Measurements from ENCODE around the gene TMED8.
A peak's percentile ranks its signal among the peaks of the same experiment; 100 is the strongest.
"Not testable (repeated sequence)": the region's sequence is repeated elsewhere in the genome, so short reads cannot be mapped to it uniquely, and the experiment has no call there.

The TMED8 gene, protein sequence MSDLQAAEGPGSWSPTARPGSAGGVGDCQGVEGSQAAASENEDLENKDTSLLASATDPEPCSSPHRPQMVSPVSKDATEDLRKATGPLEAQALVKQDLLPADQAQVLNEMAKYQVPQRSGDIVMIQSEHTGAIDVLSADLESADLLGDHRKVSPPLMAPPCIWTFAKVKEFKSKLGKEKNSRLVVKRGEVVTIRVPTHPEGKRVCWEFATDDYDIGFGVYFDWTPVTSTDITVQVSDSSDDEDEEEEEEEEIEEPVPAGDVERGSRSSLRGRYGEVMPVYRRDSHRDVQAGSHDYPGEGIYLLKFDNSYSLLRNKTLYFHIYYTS

GRCh38 chr14:77376771-77377501 is at the start of gene TMED8, which contains the start of gene SAMD15:
TMED8 (minus strand) TSS chr14:77377094; CDS start chr14:77377053, 41 bp downstream.
SAMD15 (plus strand) TSS chr14:77377379; CDS start chr14:77377419, 40 bp downstream.
- no peak for DNase-seq

- DNase-seq: no peak
Measured at GRCh38 chr14:77426396-77426795, 49.5 kb upstream of the TMED8 start.

DNA sequence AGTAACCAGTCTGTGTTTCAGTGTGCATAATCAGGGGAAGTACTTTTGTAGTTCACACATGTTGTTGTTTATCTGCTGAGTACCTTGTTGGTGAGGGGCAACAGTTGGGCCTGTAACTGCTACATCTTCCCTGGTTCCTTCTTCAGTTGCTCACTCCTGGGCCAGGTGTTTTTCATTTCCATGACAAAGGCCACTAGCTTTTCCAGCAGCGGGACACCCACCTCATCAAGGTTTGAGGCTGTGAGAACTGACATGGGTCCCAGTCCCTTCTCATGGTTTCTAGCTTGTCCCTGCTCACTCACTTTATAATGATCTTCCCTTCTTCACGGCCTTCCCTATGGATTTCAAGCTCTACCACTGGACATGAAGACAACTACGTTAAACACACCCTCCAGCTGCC is 48.0 kb upstream of the TMED8 start:
- DNase-seq: no peak

GRCh38 chr14:77423423-77423822 is 46.5 kb upstream of the TMED8 start, which contains the start of gene NOXRED1:
NOXRED1 (minus strand) TSS chr14:77423523; CDS start chr14:77422889, 634 bp downstream.
- DNase-seq: no peak

GRCh38 chr14:77421201-77421600 is 44.3 kb upstream of the TMED8 start:
- DNase-seq: no peak

- DNase-seq: no peak
Measured at GRCh38 chr14:77416836-77417235, 39.9 kb upstream of the TMED8 start.

GRCh38 chr14:77416098-77416497 is 39.2 kb upstream of the TMED8 start:
- DNase-seq: not testable (repeated sequence)

DNA sequence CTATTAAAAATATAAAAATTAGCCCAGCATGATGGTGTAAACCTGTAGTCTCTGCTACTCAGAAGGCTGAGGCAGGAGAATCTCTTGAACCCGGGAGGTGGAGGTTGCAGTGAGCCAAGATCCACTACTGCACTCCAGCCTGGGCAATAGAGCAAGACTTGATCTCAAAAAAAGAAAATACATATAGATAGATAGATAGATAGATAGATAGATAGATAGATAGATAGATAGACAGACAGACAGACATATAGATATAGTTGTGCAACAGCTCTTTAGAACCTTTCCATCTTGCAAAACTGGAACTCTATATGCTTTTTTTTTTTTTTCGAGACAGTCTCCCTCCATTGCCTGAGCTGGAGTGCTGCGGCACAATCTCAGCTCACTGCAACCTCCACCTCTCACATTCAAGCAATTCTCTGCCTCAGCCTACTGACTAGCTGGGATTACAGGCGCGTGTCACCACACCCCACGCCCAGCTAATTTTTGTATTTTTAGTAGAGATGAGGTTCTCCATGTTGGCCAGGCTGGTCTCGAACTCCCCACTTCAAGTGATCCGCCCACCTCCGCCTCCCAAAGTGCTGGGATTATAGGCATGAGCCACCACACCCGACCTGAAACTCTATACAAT is 38.6 kb upstream of the TMED8 start:
- not testable (repeated sequence) for DNase-seq

- no peak for DNase-seq
Measured at GRCh38 chr14:77409131-77409533, 32.2 kb upstream of the TMED8 start.

DNA sequence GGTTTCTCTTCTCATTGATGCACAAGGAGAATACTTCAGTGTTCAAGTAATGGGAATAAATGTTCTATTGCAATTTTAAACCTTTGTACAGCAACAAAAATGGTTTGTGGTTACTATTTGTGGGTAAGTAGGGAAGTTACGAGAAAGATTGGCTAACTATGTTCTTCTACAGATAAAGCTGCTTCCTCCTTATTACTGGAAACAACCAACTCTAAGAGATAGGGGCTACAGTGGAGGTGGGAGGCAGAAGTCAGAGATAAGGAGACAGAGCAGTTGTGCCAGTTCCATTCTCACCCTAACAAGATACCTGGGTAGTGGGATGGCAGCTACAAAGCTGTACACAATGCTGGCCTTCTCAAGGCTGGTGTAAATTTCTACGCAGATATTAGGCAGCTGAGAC is 30.3 kb upstream of the TMED8 start:
- DNase-seq: peak; percentile 67

DNA sequence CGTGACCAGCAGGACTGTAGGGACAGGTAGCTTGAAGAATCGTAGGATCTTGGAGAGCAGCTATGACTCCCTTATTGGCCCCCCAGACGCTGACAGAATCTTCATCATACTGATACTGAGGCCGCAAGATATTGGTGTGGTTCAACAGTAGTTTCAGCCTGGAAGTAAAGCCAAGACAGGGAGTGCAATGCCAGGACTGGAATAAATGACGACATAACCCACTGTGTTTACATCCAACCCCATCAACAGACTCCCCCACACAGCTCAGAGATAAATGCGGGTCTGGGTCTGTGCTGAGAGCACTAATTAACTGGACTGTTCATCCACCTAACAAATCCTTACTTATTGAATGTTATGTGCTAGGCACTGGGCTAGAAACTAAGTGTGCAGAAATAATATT is 29.8 kb upstream of the TMED8 start:
- DNase-seq: peak; percentile 8

DNA sequence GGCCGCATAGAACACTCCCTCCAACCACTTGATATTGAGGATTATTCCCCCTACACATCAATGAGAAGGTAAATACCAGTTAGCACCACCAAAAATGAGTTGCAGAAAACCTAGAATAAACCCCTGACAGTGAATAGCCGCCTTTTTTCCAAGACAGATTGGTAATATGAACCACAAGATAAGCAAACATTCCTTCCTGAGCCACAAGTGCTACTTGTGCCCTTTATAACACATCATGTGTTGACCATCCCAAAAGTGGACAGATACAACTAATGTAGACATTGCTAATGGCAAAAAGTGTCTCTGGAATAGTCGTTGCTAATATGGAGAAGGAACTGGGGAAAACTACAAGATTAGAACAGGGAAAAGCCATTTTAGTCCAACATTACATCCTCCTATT is 29.2 kb upstream of the TMED8 start:
- DNase-seq: no peak

- no peak for DNase-seq
Measured at GRCh38 chr14:77403768-77404167, 26.9 kb upstream of the TMED8 start.

GRCh38 chr14:77400216-77400615 is 23.3 kb upstream of the TMED8 start:
- no peak for DNase-seq

GRCh38 chr14:77390188-77390587 is 13.3 kb upstream of the TMED8 start:
- DNase-seq: no peak

GRCh38 chr14:77378701-77379100 is 1.8 kb upstream of the TMED8 start:
- peak; percentile 52 for DNase-seq

DNA sequence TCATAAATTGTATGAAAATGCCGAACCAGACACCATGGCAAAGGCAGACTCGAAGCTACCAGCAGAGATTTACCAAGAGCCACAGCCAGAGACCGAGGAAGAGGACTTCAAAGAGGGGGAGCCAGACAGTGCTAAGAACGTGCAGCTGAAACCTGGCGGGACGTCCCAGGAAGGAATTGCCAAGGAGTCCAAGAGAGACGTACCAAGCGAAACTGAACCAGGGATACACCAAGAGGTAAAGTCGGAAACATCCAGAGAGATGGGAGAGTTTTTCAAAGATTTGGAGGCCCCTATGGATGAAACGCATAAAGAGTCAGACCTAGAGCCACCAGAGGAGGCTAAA is 579 bp upstream of the TMED8 start:
- no peak for DNase-seq

DNA sequence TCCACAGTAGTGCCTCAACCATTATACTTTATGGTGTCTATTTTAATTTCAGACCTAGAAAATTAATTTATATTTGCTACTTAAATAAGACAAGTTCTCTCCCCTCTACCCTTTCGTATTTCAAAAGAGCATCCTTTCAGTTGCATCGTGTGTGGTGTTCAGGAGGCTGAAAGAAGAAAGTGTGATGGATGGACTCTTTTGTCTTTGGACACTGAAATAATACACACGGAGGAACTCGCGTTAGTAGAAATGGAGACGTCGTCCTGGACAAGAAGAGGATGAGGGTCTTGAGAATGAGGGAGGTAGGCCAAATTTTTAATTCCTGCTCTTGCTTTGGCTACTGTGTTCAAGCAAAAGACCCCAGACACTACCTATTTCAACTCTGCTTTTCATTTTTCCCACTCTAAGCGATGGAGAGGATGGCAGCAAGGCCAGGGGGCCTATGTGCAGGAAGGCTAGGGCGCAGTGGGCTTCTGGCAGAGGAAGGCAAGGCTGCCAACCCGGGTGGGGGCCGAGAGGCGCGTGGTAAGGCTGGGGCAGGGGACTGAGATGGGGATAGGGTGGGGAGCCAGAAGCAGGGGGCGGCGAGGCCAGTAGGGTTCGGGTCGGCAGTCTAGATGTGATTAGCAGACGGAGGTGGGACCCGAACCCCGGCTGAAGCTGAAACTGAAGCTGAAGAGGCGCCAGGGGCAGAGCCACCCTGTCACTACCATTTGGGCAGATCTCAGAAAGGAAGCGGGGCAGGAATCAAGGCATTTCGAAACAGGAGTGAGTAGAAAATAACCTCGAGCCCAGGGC is 722 bp downstream of the TMED8 start:
- DNase-seq: no peak

DNA sequence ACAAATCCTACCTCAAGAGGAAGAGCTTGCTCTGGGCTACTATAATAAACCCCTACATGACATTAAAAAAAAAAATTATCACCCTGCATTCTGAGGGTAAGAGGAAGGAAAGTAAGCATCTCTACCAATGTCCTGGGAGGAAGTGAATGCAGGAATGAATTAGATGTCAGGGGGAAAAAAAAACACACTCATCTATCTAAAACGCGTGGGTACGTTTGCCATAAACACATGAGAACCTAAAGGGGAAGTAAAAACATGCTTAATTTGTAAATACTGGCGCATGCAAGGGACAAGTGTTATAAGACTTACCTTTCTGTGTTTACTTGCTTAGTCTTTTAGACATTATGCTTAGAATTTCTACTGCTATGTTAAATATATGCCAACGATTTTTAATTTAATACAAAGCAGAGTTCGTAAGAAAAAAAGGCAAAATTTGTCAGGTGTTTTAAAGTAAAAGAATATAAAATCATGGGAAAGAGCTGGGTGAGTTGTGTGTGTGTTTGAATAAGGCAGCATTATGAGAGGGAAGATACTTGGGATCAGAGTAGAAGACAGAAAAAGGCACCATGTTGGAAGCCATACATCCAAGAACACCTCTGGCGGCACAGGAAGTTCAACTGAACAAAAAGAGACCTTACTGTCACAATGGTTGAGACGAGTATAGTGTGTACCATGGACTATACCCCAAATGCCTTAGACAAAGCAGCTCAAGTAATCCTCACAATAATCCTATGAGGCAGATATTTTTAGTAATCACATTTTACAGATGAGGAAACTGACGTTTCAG is 1.5 kb downstream of the TMED8 start:
- no peak for DNase-seq

GRCh38 chr14:77372304-77372841 is 4.5 kb downstream of the TMED8 start:
- DNase-seq: no peak

GRCh38 chr14:77369285-77369684 is 7.6 kb downstream of the TMED8 start:
- DNase-seq: no peak

DNA sequence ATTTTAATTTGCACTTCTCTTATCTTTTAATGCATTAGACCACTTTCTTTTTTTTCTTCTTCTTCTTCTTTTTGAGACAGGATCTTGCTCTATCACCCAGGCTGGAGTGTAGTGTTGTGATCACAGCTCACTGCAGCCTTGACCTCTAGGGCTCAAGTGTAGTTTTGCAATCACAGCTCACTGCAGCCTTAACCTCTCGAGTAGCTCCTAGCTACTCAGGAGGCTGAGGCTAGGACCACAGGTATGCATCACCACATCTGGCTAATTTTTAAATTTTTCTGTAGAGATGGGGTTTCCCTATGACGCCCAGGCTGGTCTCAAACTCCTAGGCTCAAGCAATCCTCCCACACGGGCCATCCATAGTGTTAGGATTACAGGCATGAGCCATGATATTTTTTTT is 12.7 kb downstream of the TMED8 start:
- no peak for DNase-seq
